Parathyroid adenoma (tissue), 2 donors: ENCODE results near the gene OR8B3.

Experiments used
- H2AFZ ChIP-seq: fragments of 300-600 bp; sonication (generic); one replicate; pipeline ENCODE4 v1.7.0; 2017; ENCODE audit warnings: antibody characterized with exemption, mild to moderate bottlenecking
- H3K27ac ChIP-seq: fragments of 300-600 bp; sonication (generic); one replicate; pipeline ENCODE4 v1.7.0; 2017
- H3K27me3 ChIP-seq: fragments of 300-600 bp; sonication (generic); one replicate; pipeline ENCODE4 v1.7.0; 2017; ENCODE audit warnings: low read length; ENCODE audit not compliant: control insufficient read depth, insufficient read depth
- H3K36me3 ChIP-seq: fragments of 300-600 bp; sonication (generic); one replicate; pipeline ENCODE4 v1.7.0; 2017; ENCODE audit warnings: low read length; ENCODE audit not compliant: control insufficient read depth, insufficient read depth
- H3K4me1 ChIP-seq: fragments of 300-600 bp; sonication (generic); one replicate; pipeline ENCODE4 v1.7.0; 2017; ENCODE audit warnings: control low read depth
- H3K4me2 ChIP-seq: fragments of 300-600 bp; sonication (generic); one replicate; pipeline ENCODE4 v1.7.0; 2017; ENCODE audit warnings: low read length
- H3K4me3 ChIP-seq: fragments of 300-600 bp; sonication (generic); one replicate; pipeline ENCODE4 v1.7.0; 2017; ENCODE audit warnings: low read depth, low read length
- H3K79me2 ChIP-seq: fragments of 300-600 bp; sonication (generic); one replicate; pipeline ENCODE4 v1.7.0; 2017; ENCODE audit warnings: control low read depth
- H3K9ac ChIP-seq: fragments of 300-600 bp; sonication (generic); one replicate; pipeline ENCODE4 v1.7.0; 2017; ENCODE audit warnings: mild to moderate bottlenecking
- H3K9me3 ChIP-seq: fragments of 300-600 bp; sonication (generic); one replicate; pipeline ENCODE4 v1.7.0; 2017; ENCODE audit warnings: low read length; ENCODE audit not compliant: control insufficient read depth
- CTCF ChIP-seq: fragments of 300-600 bp; sonication (generic); IDR thresholded peaks from one replicate; pipeline ENCODE4 v1.7.0; 2017; ENCODE audit warnings: antibody characterized with exemption, mild to moderate bottlenecking
- donor health status: primary hyperparathyroidism.

Gene OR8B3

GRCh38 chr11:124398924-124399323 is at the start of gene OR8B3:
Gene OR8B3 (minus strand): TSS chr11:124399024. CDS start chr11:124397351, 1,673 bp downstream.
- Histone ChIP-seq H3K4me2 (no peak within 1 kb of the TSS), H3K27me3 (no peaks in the 10 kb centered on the region), H3K4me3 (no peak within 1 kb of the TSS), H3K36me3 (no peaks in the 10 kb centered on the region), H3K4me1 (no peaks in the 10 kb centered on the region), H3K9me3 (no peaks in the 10 kb centered on the region), H3K9ac (no peak within 1 kb of the TSS), H3K79me2 (no peaks in the 10 kb centered on the region), H3K27ac (no peak within 1 kb of the TSS), H2AFZ (no peak within 1 kb of the TSS)
- no peak for TF ChIP-seq CTCF

GRCh38 chr11:124446916-124447315 is 48.1 kb upstream of the OR8B3 start:
- no peak for TF ChIP-seq CTCF

GRCh38 chr11:124445646-124446150 is 46.9 kb upstream of the OR8B3 start, which contains the start of gene OR8B8:
Gene OR8B8 (minus strand): TSS chr11:124445696. CDS start chr11:124441085, 4,611 bp downstream.
- no peak within 1 kb of the TSS for H3K4me2 ChIP-seq
- H3K4me1 ChIP-seq = no peaks in the 10 kb centered on the region
- no peak within 1 kb of the TSS for H3K9ac ChIP-seq
- H3K4me3 ChIP-seq = no peak within 1 kb of the TSS
- H2AFZ ChIP-seq = no peak within 1 kb of the TSS
- no peaks in the 10 kb centered on the region for H3K9me3 ChIP-seq
- no peak for TF ChIP-seq CTCF
- H3K36me3 ChIP-seq = no peaks in the 10 kb centered on the region
- no peaks in the 10 kb centered on the region for H3K27me3 ChIP-seq
- H3K27ac ChIP-seq = no peak within 1 kb of the TSS
- no peaks in the 10 kb centered on the region for H3K79me2 ChIP-seq

More at GRCh38 chr11:124446916-124447315, 48.1 kb upstream of the OR8B3 start:
- no peaks in the 10 kb centered on the region for H3K36me3 ChIP-seq
- no peak overlapping the region for H3K9ac ChIP-seq
- H3K4me1 ChIP-seq = no peaks in the 10 kb centered on the region
- no peaks in the 10 kb centered on the region for H3K27me3 ChIP-seq
- H3K79me2 ChIP-seq = no peaks in the 10 kb centered on the region
- H3K27ac ChIP-seq = no peak overlapping the region
- no peak overlapping the region for H3K4me3 ChIP-seq
- H3K4me2 ChIP-seq = no peak overlapping the region
- no peaks in the 10 kb centered on the region for H3K9me3 ChIP-seq
- H2AFZ ChIP-seq = no peak overlapping the region

GRCh38 chr11:124442847-124443246 is 44.0 kb upstream of the OR8B3 start:
- no peaks in the 10 kb centered on the region for H3K79me2 ChIP-seq
- TF ChIP-seq CTCF = no peak
- H3K36me3 ChIP-seq = no peaks in the 10 kb centered on the region
- H3K9ac ChIP-seq = no peak overlapping the region
- no peak overlapping the region for H3K27ac ChIP-seq
- no peak overlapping the region for H3K4me3 ChIP-seq
- H3K4me2 ChIP-seq = no peak overlapping the region
- no peaks in the 10 kb centered on the region for H3K9me3 ChIP-seq
- H3K27me3 ChIP-seq = no peaks in the 10 kb centered on the region
- H2AFZ ChIP-seq = no peak overlapping the region
- H3K4me1 ChIP-seq = no peaks in the 10 kb centered on the region

- Histone ChIP-seq H3K9me3 (no peaks in the 10 kb centered on the region), H3K4me1 (no peaks in the 10 kb centered on the region), H3K4me2 (no peak overlapping the region), H3K79me2 (no peaks in the 10 kb centered on the region), H3K4me3 (no peak overlapping the region), H3K9ac (no peak overlapping the region), H2AFZ (no peak overlapping the region), H3K27me3 (no peaks in the 10 kb centered on the region), H3K27ac (no peak overlapping the region), H3K36me3 (no peaks in the 10 kb centered on the region)
- TF ChIP-seq CTCF = no peak
Measured at GRCh38 chr11:124442442-124442841, 43.6 kb upstream of the OR8B3 start.
